ENCODE measurements around the gene ADAMTS3. TPM values are rescaled to one million over a fixed set of nuclear protein-coding genes. Genes with fewer than 3 reads are reported as not detected.
"Not testable (repeated sequence)": the region's sequence is repeated elsewhere in the genome, so short reads cannot be mapped to it uniquely, and the experiment has no call there.

The ADAMTS3 gene
- total RNA-seq, 1 donor from 2014 or later = 1.1 TPM

- no peak for ATAC-seq
- Histone ChIP-seq H3K9me3 (no peaks in the 10 kb centered on the region), H3K27me3 (ENCODE audit: low read depth) (no peaks in the 10 kb centered on the region), H3K4me1 (no peaks in the 10 kb centered on the region), H3K36me3 (no peaks in the 10 kb centered on the region), H3K4me3 (no peak overlapping the region), H3K27ac (no peak overlapping the region)
- intact Hi-C loops (cut with DNase I) = no loop called here
- TF ChIP-seq CTCF (IDR thresholded peaks at IDR 0.05) = no peak
- no peak for DNase-seq
Measured at GRCh38 chr4:72552447-72552846, 16.6 kb downstream of the ADAMTS3 start.

- Histone ChIP-seq H3K4me3 (no peak overlapping the region), H3K9me3 (no peaks in the 10 kb centered on the region), H3K4me1 (no peaks in the 10 kb centered on the region), H3K36me3 (no peaks in the 10 kb centered on the region), H3K27ac (no peak overlapping the region), H3K27me3 (ENCODE audit: low read depth) (no peaks in the 10 kb centered on the region)
- ATAC-seq (no peak), DNase-seq (no peak)
- intact Hi-C loops (cut with DNase I) = no loop called here
- TF ChIP-seq CTCF (IDR thresholded peaks at IDR 0.05) = no peak
Measured at GRCh38 chr4:72546456-72546855, 22.6 kb downstream of the ADAMTS3 start.

DNA sequence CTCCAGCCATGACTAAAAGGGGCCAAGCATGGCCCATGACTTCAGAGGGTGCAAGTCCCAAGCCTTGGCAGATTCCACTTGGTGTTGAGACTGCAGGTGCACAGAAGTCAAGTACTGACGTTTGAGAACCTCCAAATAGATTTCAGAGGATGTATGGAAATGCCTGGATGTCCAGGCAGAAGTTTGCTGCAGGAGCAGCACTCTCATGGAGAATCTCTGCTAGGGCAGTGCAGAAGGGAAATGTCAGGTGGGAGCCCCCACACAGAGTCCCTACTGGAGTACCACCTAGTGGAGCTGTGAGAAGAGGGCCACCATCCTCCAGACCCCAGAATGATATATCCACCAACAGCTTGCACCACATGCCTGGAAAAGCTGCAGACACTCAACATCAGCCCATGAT, 28.3 kb downstream of the ADAMTS3 start:
- H3K4me1 ChIP-seq; intact Hi-C loops (cut with DNase I); H3K36me3 ChIP-seq: not testable (repeated sequence)

GRCh38 chr4:72538006-72538405, 31.0 kb downstream of the ADAMTS3 start:
- no peak overlapping the region for H3K27ac ChIP-seq
- no peaks in the 10 kb centered on the region for H3K4me1 ChIP-seq
- intact Hi-C loops (cut with DNase I) = no loop called here
- H3K4me3 ChIP-seq = no peak overlapping the region
- H3K27me3 ChIP-seq (ENCODE audit: low read depth) = no peaks in the 10 kb centered on the region
- ATAC-seq (no peak), DNase-seq (no peak)
- no peaks in the 10 kb centered on the region for H3K9me3 ChIP-seq
- H3K36me3 ChIP-seq = no peaks in the 10 kb centered on the region
- no peak for TF ChIP-seq CTCF (IDR thresholded peaks at IDR 0.05)

More for the DNA sequence above, 28.3 kb downstream of the ADAMTS3 start:
- DNase-seq; H3K27ac ChIP-seq; H3K9me3 ChIP-seq; H3K27me3 ChIP-seq (ENCODE audit: low read depth); H3K4me3 ChIP-seq; ATAC-seq: not testable (repeated sequence)

GRCh38 chr4:72536443-72536842, 32.6 kb downstream of the ADAMTS3 start:
- ATAC-seq = no peak
- Histone ChIP-seq H3K27me3 (ENCODE audit: low read depth) (no peaks in the 10 kb centered on the region), H3K36me3 (no peaks in the 10 kb centered on the region), H3K4me1 (no peaks in the 10 kb centered on the region), H3K4me3 (no peak overlapping the region), H3K9me3 (no peaks in the 10 kb centered on the region), H3K27ac (no peak overlapping the region)
- DNase-seq = no peak
- no peak for TF ChIP-seq CTCF (IDR thresholded peaks at IDR 0.05)
- intact Hi-C loops (cut with DNase I) = no loop called here

GRCh38 chr4:72531768-72532290, 37.2 kb downstream of the ADAMTS3 start:
- DNase-seq (no peak), ATAC-seq (no peak)
- no peaks in the 10 kb centered on the region for H3K9me3 ChIP-seq
- no peak overlapping the region for H3K27ac ChIP-seq
- TF ChIP-seq CTCF (IDR thresholded peaks at IDR 0.05) = no peak
- H3K36me3 ChIP-seq = no peaks in the 10 kb centered on the region
- H3K27me3 ChIP-seq (ENCODE audit: low read depth) = no peaks in the 10 kb centered on the region
- no peak overlapping the region for H3K4me3 ChIP-seq
- no peaks in the 10 kb centered on the region for H3K4me1 ChIP-seq
- intact Hi-C loops (cut with DNase I) = no loop called here
